Endothelial cell of umbilical vein (primary cell): ENCODE measurements around the gene CDC7. TPM values are rescaled to one million over a fixed set of nuclear protein-coding genes. Genes with fewer than 3 reads are reported as not detected.

Experiments used
- BruUV-seq: library from RNA; stranded (reverse); fragments of 400-500 nt; replicated peaks from 2 replicates; lab custom pipeline; 2021; lab: Mats Ljungman, UMichigan
- CTCF ChIA-PET: fragments of 300-600, 350-600 bp; sonication (Branson Sonifier 250); formaldehyde crosslinking; loops from one replicate; lab custom pipeline; 2021; ENCODE audit warnings: antibody characterized with exemption, inconsistent platforms; lab: Charles Lee
- POLR2A ChIA-PET: fragments of 300-600, 350-600 bp; sonication (Branson Sonifier 250); formaldehyde crosslinking; loops from one replicate; lab custom pipeline; 2021; ENCODE audit warnings: antibody characterized with exemption, inconsistent platforms; lab: Charles Lee
- DNase-seq: peaks from one replicate; pipeline ENCODE4 v3.0.0-alpha.2; 2011; ENCODE audit warnings: low read depth, low spot score
- FAIRE-seq: peaks from 2 replicates; lab custom pipeline; 2011; peaks lifted over from hg19 to GRCh38; lab: Jason Lieb, UNC
- H2AFZ ChIP-seq: 2 replicates; pipeline ENCODE4 v1.6.0; 2012; ENCODE audit warnings: low read depth, low read length, control low read depth, inconsistent platforms
- H3K27ac ChIP-seq: 2 replicates; pipeline ENCODE4 v1.5.1; 2011; ENCODE audit warnings: low read depth, mild to moderate bottlenecking, control low read depth, low read length, moderate library complexity; ENCODE audit not compliant: insufficient read depth
- H3K27me3 ChIP-seq, 2 experiments: 2 replicates each; pipeline versions ENCODE4 v1.6.0 to v1.6.1; 2011; ENCODE audit warnings: low read length in 2 of 2, mixed read lengths in 1 of 2; ENCODE audit not compliant: control insufficient read depth in 2 of 2, insufficient read depth in 2 of 2
- H3K36me3 ChIP-seq, 2 experiments: 2 replicates in 1 of 2; 3 replicates in 1 of 2; pipeline ENCODE4 v1.5.1; 2011; ENCODE audit warnings: low read length in 2 of 2, mild to moderate bottlenecking in 1 of 2, moderate library complexity in 1 of 2; ENCODE audit not compliant: control insufficient read depth in 2 of 2, insufficient read depth in 2 of 2; ENCODE audit errors: extremely low read depth in 1 of 2
- H3K4me1 ChIP-seq: 3 replicates; pipeline ENCODE4 v1.5.1; 2011; ENCODE audit warnings: mild to moderate bottlenecking, low read length; ENCODE audit not compliant: control insufficient read depth, insufficient read depth; ENCODE audit errors: extremely low read depth
- H3K4me2 ChIP-seq: 2 replicates; pipeline ENCODE4 v1.6.1; 2011; ENCODE audit warnings: low read length, control low read depth, mixed read lengths; ENCODE audit not compliant: insufficient read depth
- H3K4me3 ChIP-seq, 3 experiments: fragments of 200-600 bp in 1 of 3; sonication (generic), shearing (Covaris generic) in 1 of 3; replicated peaks in 1 of 3; 2 replicates each; pipeline ENCODE4 v1.5.1; 2011 to 2016; ENCODE audit warnings: control low read depth in 3 of 3, low read length in 3 of 3, mild to moderate bottlenecking in 2 of 3, inconsistent platforms in 1 of 3, low read depth in 1 of 3, moderate library complexity in 1 of 3; ENCODE audit not compliant: insufficient read depth in 1 of 3
- H3K79me2 ChIP-seq: 2 replicates; pipeline ENCODE4 v1.6.0; 2012; ENCODE audit warnings: low read length, inconsistent platforms; ENCODE audit not compliant: control insufficient read depth, insufficient read depth
- H3K9ac ChIP-seq: replicated peaks from 2 replicates; pipeline ENCODE3; 2011; ENCODE audit warnings: low read length, control low read depth; ENCODE audit not compliant: insufficient read depth; ENCODE audit errors: extremely low read depth
- H3K9me1 ChIP-seq: replicated peaks from 3 replicates; pipeline ENCODE4 v1.6.0; 2011; ENCODE audit warnings: mild to moderate bottlenecking, low read length; ENCODE audit not compliant: control insufficient read depth, insufficient read depth; ENCODE audit errors: extremely low read depth
- H3K9me3 ChIP-seq: replicated peaks from 2 replicates; pipeline ENCODE4 v1.5.1; 2012; ENCODE audit warnings: low read length, inconsistent platforms; ENCODE audit not compliant: control insufficient read depth, insufficient read depth
- H4K20me1 ChIP-seq: replicated peaks from 2 replicates; pipeline ENCODE3; 2011; ENCODE audit warnings: mild to moderate bottlenecking, low read length; ENCODE audit not compliant: control insufficient read depth, insufficient read depth; ENCODE audit errors: extremely low read depth
- EZH2 ChIP-seq: IDR thresholded peaks from 2 replicates; pipeline ENCODE4 v1.6.1; 2012; ENCODE audit warnings: borderline replicate concordance, low read depth, mild to moderate bottlenecking, moderate library complexity, low read length, inconsistent platforms; ENCODE audit not compliant: severe bottlenecking
- MAX ChIP-seq: IDR thresholded peaks from 2 replicates; pipeline ENCODE4 v1.6.1; 2011; ENCODE audit not compliant: insufficient read depth, insufficient read length
- POLR2A ChIP-seq: IDR thresholded peaks from 2 replicates; pipeline ENCODE4 v1.6.1; 2012; ENCODE audit warnings: low read depth, mild to moderate bottlenecking, control low read depth, low read length
- dilution Hi-C: fragments of 300-500 bp; cut with MboI; formaldehyde crosslinking; loops from one replicate; pipeline ENCODE4 v1.15.0; 2019; ENCODE audit warnings: low sequenced_read_pairs; ENCODE audit not compliant: extremely low pct_ligation_motif_present
- intact Hi-C: fragments of 100-400 bp; cut with micrococcal nuclease; formaldehyde crosslinking; loops from one replicate; pipeline ENCODE4 v1.10.0; 2022
- polyA plus RNA-seq, 4 experiments: library from polyadenylated mRNA; depleted of rRNA in 3 of 4; stranded (reverse) in 3 of 4; unstranded in 1 of 4; fragments of >200 nt; gene quantifications; 2 replicates each; pipeline versions ENCODE4 v1.2.1 to v1.2.3, GENCODE V29; 2011 to 2012; ENCODE audit warnings: missing spikeins in 1 of 4
- total RNA-seq: library from RNA; stranded (reverse); gene quantifications from 2 replicates; pipeline ENCODE4 v1.2.3, GENCODE V29; 2021

CDC7 gene
- total and polyA plus RNA-seq, 2 donors (not counting 3 experiments of a cell fraction or from before 2014, with no cell fraction given) = 3.9 to 11.7 TPM

- DNase-seq = no peak
- TF ChIP-seq POLR2A = no peak
- Histone ChIP-seq H3K9me1 (no peaks in the 10 kb centered on the region), H4K20me1 (no peaks in the 10 kb centered on the region), H3K9ac (no peak overlapping the region), H2AFZ (no peak overlapping the region), H3K4me1 (no peaks in the 10 kb centered on the region), H3K27ac (no peak overlapping the region), H3K4me2 (no peak overlapping the region), H3K79me2 (no peaks in the 10 kb centered on the region), H3K27me3 (peaks cover 3% of the 10 kb centered on the region in 2 experiments), H3K9me3 (no peaks in the 10 kb centered on the region), H3K4me3 (no peak overlapping the region), H3K36me3 (no peaks in the 10 kb centered on the region)
- POLR2A ChIA-PET = no interaction called here
- CTCF ChIA-PET = no interaction called here
- no peak for FAIRE-seq
- intact Hi-C loops (no loop called here), dilution Hi-C loops (no loop called here)
- BruUV-seq = no TSS peak
These were observed 46.5 kb upstream of the CDC7 start for GRCh38 chr1:91454136-91454535.

DNA sequence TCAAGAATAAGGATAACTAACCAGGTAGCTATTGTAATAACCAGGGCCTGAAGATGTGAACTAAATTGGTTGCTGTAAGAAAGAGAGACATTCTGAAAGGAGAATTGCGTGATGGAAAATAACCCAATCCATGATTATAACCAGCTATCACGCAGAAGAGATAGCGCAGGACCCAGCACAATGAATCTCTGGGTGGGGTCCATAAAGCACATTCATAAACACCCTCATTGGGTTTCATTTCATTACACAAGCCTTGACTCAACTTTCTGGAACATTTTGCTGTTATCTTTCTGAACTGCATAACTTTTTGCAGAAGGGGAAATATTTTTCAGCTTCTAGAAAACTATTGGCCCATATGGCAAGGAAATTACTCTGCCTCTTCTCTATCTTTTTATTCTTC lies 45.3 kb upstream of the CDC7 start:
- dilution Hi-C loops = no loop called here
- BruUV-seq = no TSS peak
- no peaks in the 10 kb centered on the region for H3K9me3 ChIP-seq
- no peaks in the 10 kb centered on the region for H3K79me2 ChIP-seq
- no peak for TF ChIP-seq EZH2
- no peak for TF ChIP-seq MAX
- no peak overlapping the region for H3K4me2 ChIP-seq
- no peak overlapping the region for H3K9ac ChIP-seq
- peaks cover 3% of the 10 kb centered on the region in 2 experiments for H3K27me3 ChIP-seq
- no peaks in the 10 kb centered on the region for H3K9me1 ChIP-seq
- intact Hi-C loops = no loop called here
- ChIA-PET POLR2A (no interaction called here), CTCF (no interaction called here)
- H3K36me3 ChIP-seq = no peaks in the 10 kb centered on the region
- no peak overlapping the region for H2AFZ ChIP-seq
- H3K27ac ChIP-seq = no peak overlapping the region
- H3K4me1 ChIP-seq = no peaks in the 10 kb centered on the region
- DNase-seq = no peak
- H4K20me1 ChIP-seq = no peaks in the 10 kb centered on the region
- no peak for FAIRE-seq
- H3K4me3 ChIP-seq = no peak overlapping the region
